Measurements from ENCODE around the gene ACD. TPM values are rescaled to one million over a fixed set of nuclear protein-coding genes. Genes with fewer than 3 reads are reported as not detected.

ACD gene
- total RNA-seq, 1 experiment from 2014 or later, result 44.0 TPM

- Mint-ChIP-seq H3K27ac (ENCODE audit: unreplicated experiment) (no peak overlapping the region), H3K4me1 (ENCODE audit: low read depth, unreplicated experiment) (no peaks in the 10 kb centered on the region), H3K9me3 (ENCODE audit: low read depth, unreplicated experiment) (no peaks in the 10 kb centered on the region), H3K27me3 (ENCODE audit: unreplicated experiment) (no peaks in the 10 kb centered on the region), H3K36me3 (ENCODE audit: insufficient read depth, unreplicated experiment) (peaks cover 75% of the 10 kb centered on the region), H3K4me3 (ENCODE audit: low read depth, unreplicated experiment) (no peak overlapping the region)
- TF ChIP-seq CTCF (IDR thresholded peaks at IDR 0.05; ENCODE audit: unreplicated experiment), result no peak
- intact Hi-C loops (cut with micrococcal nuclease; ENCODE audit: unreplicated experiment), result no loop called here
- DNase-seq, result peak; percentile 50
- CTCF ChIA-PET, result interaction anchor here (0.6 to 2.1 kb wide), 3 partner anchors 9 to 396 kb away, joined by 3 to 7 read pairs (median 4); no protein-coding TSS in a partner anchor
- no TSS peak for BruUV-seq (replicated peaks)
Observed at GRCh38 chr16:67663151-67663876, 3.3 kb upstream of the ACD start.

- Mint-ChIP-seq H3K36me3 (ENCODE audit: insufficient read depth, unreplicated experiment) (peaks cover 75% of the 10 kb centered on the region), H3K4me3 (ENCODE audit: low read depth, unreplicated experiment) (no peak overlapping the region), H3K4me1 (ENCODE audit: low read depth, unreplicated experiment) (no peaks in the 10 kb centered on the region), H3K27me3 (ENCODE audit: unreplicated experiment) (no peaks in the 10 kb centered on the region), H3K27ac (ENCODE audit: unreplicated experiment) (no peak overlapping the region), H3K9me3 (ENCODE audit: low read depth, unreplicated experiment) (no peaks in the 10 kb centered on the region)
- no TSS peak for BruUV-seq (replicated peaks)
- no peak for TF ChIP-seq CTCF (IDR thresholded peaks at IDR 0.05; ENCODE audit: unreplicated experiment)
- intact Hi-C loops (cut with micrococcal nuclease; ENCODE audit: unreplicated experiment), result no loop called here
- CTCF ChIA-PET, result interaction anchor here (0.6 to 2.1 kb wide), 3 partner anchors 10 to 157 kb away, joined by 3 to 7 read pairs (median 3); no protein-coding TSS in a partner anchor
- no peak for DNase-seq
Observed at GRCh38 chr16:67662653-67663010, 2.6 kb upstream of the ACD start.

- Mint-ChIP-seq H3K4me3 (ENCODE audit: low read depth, unreplicated experiment) (peak overlapping the region; percentile 99), H3K4me1 (ENCODE audit: low read depth, unreplicated experiment) (no peaks in the 10 kb centered on the region), H3K36me3 (ENCODE audit: insufficient read depth, unreplicated experiment) (peaks cover 71% of the 10 kb centered on the region), H3K27ac (ENCODE audit: unreplicated experiment) (no peak overlapping the region), H3K27me3 (ENCODE audit: unreplicated experiment) (no peaks in the 10 kb centered on the region), H3K9me3 (ENCODE audit: low read depth, unreplicated experiment) (no peaks in the 10 kb centered on the region)
- CTCF ChIA-PET, result interaction anchor here (0.6 to 1.2 kb wide), 2 partner anchors 11 to 156 kb away, joined by 3 read pairs; no protein-coding TSS in a partner anchor
- intact Hi-C loops (cut with micrococcal nuclease; ENCODE audit: unreplicated experiment), result no loop called here
- TSS peak; percentile 38 for BruUV-seq (replicated peaks)
- DNase-seq, result no peak
- no peak for TF ChIP-seq CTCF (IDR thresholded peaks at IDR 0.05; ENCODE audit: unreplicated experiment)
Observed at GRCh38 chr16:67661886-67662652, 2.0 kb upstream of the ACD start.

- no peak for DNase-seq
- Mint-ChIP-seq H3K4me1 (ENCODE audit: low read depth, unreplicated experiment) (no peaks in the 10 kb centered on the region), H3K36me3 (ENCODE audit: insufficient read depth, unreplicated experiment) (peaks cover 62% of the 10 kb centered on the region), H3K4me3 (ENCODE audit: low read depth, unreplicated experiment) (peak overlapping the region; percentile 99), H3K9me3 (ENCODE audit: low read depth, unreplicated experiment) (no peaks in the 10 kb centered on the region), H3K27me3 (ENCODE audit: unreplicated experiment) (peaks cover under 1% of the 10 kb centered on the region), H3K27ac (ENCODE audit: unreplicated experiment) (peak overlapping the region; percentile 96)
- intact Hi-C loops (cut with micrococcal nuclease; ENCODE audit: unreplicated experiment), result no loop called here
- no TSS peak for BruUV-seq (replicated peaks)
- CTCF ChIA-PET, result interaction anchor here (1.5 to 2.1 kb wide), 3 partner anchors 100 to 140 kb away, joined by 4 to 15 read pairs (median 6); no protein-coding TSS in a partner anchor
- TF ChIP-seq CTCF (IDR thresholded peaks at IDR 0.05; ENCODE audit: unreplicated experiment), result no peak
Observed at GRCh38 chr16:67661101-67661761, 1.2 kb upstream of the ACD start.

Data from Calu3 (cell line).